Gastrocnemius medialis (tissue), 4 donors: ENCODE data around the gene HLA-DQA1. TPM values are rescaled to one million over a fixed set of nuclear protein-coding genes. Genes with fewer than 3 reads are reported as not detected.
A peak's percentile ranks its signal among the peaks of the same experiment; 100 is the strongest.

Experiments
- ATAC-seq, 2 donors: fragments of 150-250 bp; one replicate each; pipeline ENCODE4 v1.9.1; 2016
- DNase-seq, 2 donors: peaks; one replicate each; pipeline ENCODE4 v3.0.0-alpha.2; 2019
- H3K27ac ChIP-seq, 4 donors: fragments of 200-600 bp; sonication (generic); 1 replicate in 1 of 4; 2 replicates in 3 of 4; pipeline ENCODE4 v1.5.1; 2016 to 2018; ENCODE audit warnings: mild to moderate bottlenecking in 2 of 4, moderate library complexity in 1 of 4
- H3K27me3 ChIP-seq, 3 donors: fragments of 200-600 bp; sonication (generic) in 2 of 3; 1 replicate in 1 of 3; 2 replicates in 2 of 3; pipeline versions ENCODE4 v1.5.1 to v1.6.0; 2016 to 2019; ENCODE audit warnings: mild to moderate bottlenecking in 1 of 3, moderate library complexity in 1 of 3
- H3K36me3 ChIP-seq, 2 donors: fragments of 200-600 bp; sonication (generic) in 1 of 2; one replicate each; pipeline ENCODE4 v1.5.1; 2017 to 2018
- H3K4me1 ChIP-seq, 2 donors: fragments of 200-600 bp; sonication (generic) in 1 of 2; one replicate each; pipeline ENCODE4 v1.5.1; 2016 to 2017; ENCODE audit warnings: mild to moderate bottlenecking in 2 of 2
- H3K4me3 ChIP-seq, 4 donors: fragments of 200-600 bp; sonication (generic) in 3 of 4; 1 replicate in 1 of 4; 2 replicates in 3 of 4; pipeline ENCODE4 v1.5.1; 2016 to 2019; ENCODE audit warnings: mild to moderate bottlenecking in 2 of 4
- H3K9me3 ChIP-seq, 3 donors: fragments of 200-600 bp; sonication (generic) in 2 of 3; 1 replicate in 1 of 3; 2 replicates in 2 of 3; pipeline ENCODE4 v1.5.1; 2016 to 2019
- CTCF ChIP-seq, 5 experiments: fragments of 450-650 bp in 3 of 5; fragments of 200-600 bp in 2 of 5; sonication (generic) in 2 of 5; IDR thresholded peaks in 4 of 5; conservative IDR thresholded peaks in 1 of 5; 1 replicate in 4 of 5; 2 replicates in 1 of 5; pipeline ENCODE4 v1.5.1; 2016 to 2019; ENCODE audit warnings: antibody characterized with exemption in 5 of 5, mild to moderate bottlenecking in 3 of 5, moderate library complexity in 3 of 5
- POLR2A ChIP-seq, 2 donors: fragments of 450-650 bp; IDR thresholded peaks; one replicate each; pipeline ENCODE4 v1.6.1; 2017; ENCODE audit warnings: antibody characterized with exemption in 2 of 2, mild to moderate bottlenecking in 2 of 2, moderate library complexity in 2 of 2
- in situ Hi-C, 4 donors: fragments of 200-750 bp; cut with MboI; loops; one replicate each; pipeline versions ENCODE4 v1.15.0 to v1.8.0; 2017; ENCODE audit warnings: low sequenced_read_pairs in 4 of 4
- intact Hi-C: fragments of 100-400 bp; cut with DNase I; formaldehyde crosslinking; loops from one replicate; pipeline ENCODE4 v1.15.1; 2023; ENCODE audit warnings: low total_unique reads
- total RNA-seq, 4 donors: library from RNA; depleted of rRNA; stranded (reverse); fragments of >200 nt; gene quantifications; one replicate each; pipeline versions ENCODE4 v1.1.0 to v1.2.3, GENCODE V29; 2016

Gene HLA-DQA1
- total RNA-seq, 4 donors from 2014 or later = 0.66 to 3.5 (median 1.5) TPM; not detected in 1

GRCh38 chr6:32635526-32636123 lies 1.6 kb upstream of the HLA-DQA1 start:
- H3K4me1 ChIP-seq = no peaks in the 10 kb centered on the region
- ATAC-seq = no peak
- in situ Hi-C loops = no loop called here

GRCh38 chr6:32637883-32638282 lies 677 bp downstream of the HLA-DQA1 start:
- intact Hi-C loops (no loop called here), in situ Hi-C loops (no loop called here)
- Histone ChIP-seq H3K36me3 (no peaks in the 10 kb centered on the region), H3K4me1 (no peaks in the 10 kb centered on the region), H3K9me3 (no peaks in the 10 kb centered on the region), H3K4me3 (peak overlapping the region in 1 of 4 donors; percentile 9), H3K27ac (no peak overlapping the region), H3K27me3 (no peaks in the 10 kb centered on the region)
- DNase-seq (no peak), ATAC-seq (no peak)
- TF ChIP-seq CTCF (IDR thresholded peaks at IDR 0.05 in 4 of 5, conservative IDR thresholded peaks at IDR 0.05 in 1 of 5) (no peak), POLR2A (IDR thresholded peaks at IDR 0.05) (no peak)

More at GRCh38 chr6:32635526-32636123, 1.6 kb upstream of the HLA-DQA1 start:
- Histone ChIP-seq H3K36me3 (no peaks in the 10 kb centered on the region), H3K9me3 (no peaks in the 10 kb centered on the region), H3K27me3 (no peaks in the 10 kb centered on the region), H3K27ac (no peak overlapping the region), H3K4me3 (no peak overlapping the region)
- TF ChIP-seq POLR2A (IDR thresholded peaks at IDR 0.05) = no peak
- no peak for TF ChIP-seq CTCF (IDR thresholded peaks at IDR 0.05 in 4 of 5, conservative IDR thresholded peaks at IDR 0.05 in 1 of 5)
- DNase-seq = no peak
- intact Hi-C loops = no loop called here

GRCh38 chr6:32638532-32639219 lies 1.5 kb downstream of the HLA-DQA1 start:
- in situ Hi-C loops = no loop called here
- no peaks in the 10 kb centered on the region for H3K9me3 ChIP-seq
- DNase-seq (no peak), ATAC-seq (no peak)
- no peak overlapping the region for H3K27ac ChIP-seq
- intact Hi-C loops = no loop called here
- H3K27me3 ChIP-seq = no peaks in the 10 kb centered on the region
- H3K4me3 ChIP-seq = no peak overlapping the region
- H3K4me1 ChIP-seq = no peaks in the 10 kb centered on the region
- no peaks in the 10 kb centered on the region for H3K36me3 ChIP-seq
- TF ChIP-seq POLR2A (IDR thresholded peaks at IDR 0.05) = no peak
- TF ChIP-seq CTCF (IDR thresholded peaks at IDR 0.05 in 4 of 5, conservative IDR thresholded peaks at IDR 0.05 in 1 of 5) = no peak

- ATAC-seq = no peak
- intact Hi-C loops = no loop called here
- in situ Hi-C loops = no loop called here
Observed at GRCh38 chr6:32639440-32640394, 2.5 kb downstream of the HLA-DQA1 start.

More at GRCh38 chr6:32639440-32640394, 2.5 kb downstream of the HLA-DQA1 start:
- Histone ChIP-seq H3K36me3 (no peaks in the 10 kb centered on the region), H3K27me3 (no peaks in the 10 kb centered on the region), H3K9me3 (no peaks in the 10 kb centered on the region), H3K27ac (no peak overlapping the region), H3K4me3 (no peak overlapping the region), H3K4me1 (no peaks in the 10 kb centered on the region)
- TF ChIP-seq POLR2A (IDR thresholded peaks at IDR 0.05) (no peak), CTCF (IDR thresholded peaks at IDR 0.05 in 4 of 5, conservative IDR thresholded peaks at IDR 0.05 in 1 of 5) (no peak)
- no peak for DNase-seq
